Transverse colon (tissue), 4 donors: ENCODE results near the gene CCDC112. TPM values are rescaled to one million over a fixed set of nuclear protein-coding genes. Genes with fewer than 3 reads are reported as not detected.
A peak's percentile ranks its signal among the peaks of the same experiment; 100 is the strongest.

Source experiments
- DNase-seq: peaks from one replicate; pipeline ENCODE4 v3.0.0-alpha.2; 2019
- H3K27ac ChIP-seq, 4 donors: fragments of 200-600 bp; sonication (generic); 2 replicates each; pipeline ENCODE4 v1.5.1; 2016 to 2018; ENCODE audit warnings: inconsistent platforms in 4 of 4
- H3K27me3 ChIP-seq: fragments of 200-600 bp; sonication (generic); 2 replicates; pipeline ENCODE4 v1.5.1; 2017; ENCODE audit warnings: inconsistent platforms
- H3K36me3 ChIP-seq, 4 donors: fragments of 200-600 bp; sonication (generic); 2 replicates each; pipeline ENCODE4 v1.5.1; 2017 to 2019; ENCODE audit warnings: inconsistent platforms in 4 of 4
- H3K4me1 ChIP-seq, 4 donors: fragments of 200-600 bp; sonication (generic); 2 replicates each; pipeline ENCODE4 v1.5.1; 2017 to 2020; ENCODE audit warnings: inconsistent platforms in 4 of 4
- H3K4me3 ChIP-seq, 4 donors: fragments of 200-600 bp; sonication (generic); 1 replicate in 1 of 4; 2 replicates in 3 of 4; pipeline versions ENCODE4 v1.5.1 to v1.6.1; 2017 to 2019; ENCODE audit warnings: inconsistent platforms in 4 of 4
- H3K9me3 ChIP-seq, 2 donors: fragments of 200-600 bp; sonication (generic); 2 replicates each; pipeline ENCODE4 v1.5.1; 2017 to 2019; ENCODE audit warnings: inconsistent platforms in 2 of 2
- CTCF ChIP-seq, 5 experiments: fragments of 200-600 bp in 3 of 5; fragments of 450-650 bp in 2 of 5; sonication (generic) in 3 of 5; IDR thresholded peaks; 1 replicate in 2 of 5; 2 replicates in 3 of 5; pipeline ENCODE4 v1.5.1; 2016 to 2017; ENCODE audit warnings: antibody characterized with exemption in 5 of 5, inconsistent platforms in 3 of 5, mild to moderate bottlenecking in 2 of 5, moderate library complexity in 1 of 5
- EP300 ChIP-seq: sonication (generic); formaldehyde crosslinking; IDR thresholded peaks from one replicate; pipeline ENCODE4 v1.6.1; 2017; ENCODE audit warnings: antibody characterized with exemption, low read depth
- POLR2A ChIP-seq: fragments of 450-650 bp; IDR thresholded peaks from one replicate; pipeline ENCODE4 v1.6.1; 2016; ENCODE audit warnings: antibody characterized with exemption, mild to moderate bottlenecking, moderate library complexity
- POLR2AphosphoS5 ChIP-seq, 3 donors: sonication (generic); formaldehyde crosslinking; IDR thresholded peaks; one replicate each; pipeline ENCODE4 v1.6.1; 2016; ENCODE audit warnings: antibody characterized with exemption in 3 of 3
- WGBS, 2 donors: methylation state at CpG; one replicate each; pipeline ENCODE4 v1.1.5; 2018; ENCODE audit warnings: low coverage in 1 of 2; 5-methylcytosine and 5-hydroxymethylcytosine counted together
- in situ Hi-C, 4 donors: fragments of 200-750 bp; cut with MboI; loops; one replicate each; pipeline versions ENCODE4 v1.15.0 to v1.15.1; 2017; ENCODE audit warnings: low sequenced_read_pairs in 3 of 4, low pct_ligation_motif_present in 1 of 4, low pct_unique_long_range_greater_than_20kb in 1 of 4
- intact Hi-C: fragments of 100-400 bp; cut with DNase I; formaldehyde crosslinking; loops from one replicate; pipeline ENCODE4 v1.15.1; 2023; ENCODE audit warnings: low total_unique reads
- total RNA-seq, 4 donors: library from RNA; depleted of rRNA; stranded (reverse); fragments of >200 nt; gene quantifications; one replicate each; pipeline ENCODE4 v1.1.0, GENCODE V29; 2016

CCDC112 gene
- total RNA-seq = 10 to 100 TPM; 15.7 to 22.4 (median 20.5) TPM

GRCh38 chr5:115296124-115297022 lies at the start of gene CCDC112:
Gene CCDC112, minus strand, starts transcription at chr5:115296654. Its CDS starts 111 bp downstream, at chr5:115296543.
- WGBS, 2 donors = 1% methylated on average over 40 of the region's 86 CpGs; no CpG with 5 or more reads in 1 of the 2 donors
- Histone ChIP-seq H3K4me1 (peaks cover 0 to 20% (median 15%) of the 10 kb centered on the region in 4 donors), H3K27ac (peak within 1 kb of the TSS; percentile 84 to 92 (median 86)), H3K36me3 (no peaks in the 10 kb centered on the region), H3K27me3 (no peaks in the 10 kb centered on the region), H3K9me3 (peaks cover 0 to 4% of the 10 kb centered on the region in 2 donors), H3K4me3 (peak within 1 kb of the TSS; percentile 69 to 88 (median 76))
- TF ChIP-seq EP300 = no peak
- TF ChIP-seq POLR2A = peak; percentile 81
- TF ChIP-seq POLR2AphosphoS5 (IDR thresholded peaks at IDR 0.05) = peak; percentile 66 to 89 (median 70)
- intact Hi-C loops (no loop called here), in situ Hi-C loops (no loop called here)
- peak; percentile 90 for DNase-seq

GRCh38 chr5:115345344-115345743 lies 48.9 kb upstream of the CCDC112 start:
- no peaks in the 10 kb centered on the region for H3K36me3 ChIP-seq
- H3K27me3 ChIP-seq = no peaks in the 10 kb centered on the region
- no peaks in the 10 kb centered on the region for H3K9me3 ChIP-seq
- TF ChIP-seq EP300 (no peak), POLR2AphosphoS5 (IDR thresholded peaks at IDR 0.05) (no peak)
- no peak overlapping the region for H3K27ac ChIP-seq
- intact Hi-C loops = no loop called here
- in situ Hi-C loops = no loop called here
- H3K4me1 ChIP-seq = peaks cover 0 to 21% (median 13%) of the 10 kb centered on the region in 4 donors
- no peak overlapping the region for H3K4me3 ChIP-seq
- no peak for DNase-seq

- intact Hi-C loops (loop anchor here (5.0 kb wide), 1 partner anchor 898 kb away; no protein-coding TSS in a partner anchor), in situ Hi-C loops (no loop called here)
- Histone ChIP-seq H3K27ac (no peak overlapping the region), H3K27me3 (no peaks in the 10 kb centered on the region), H3K9me3 (no peaks in the 10 kb centered on the region), H3K4me1 (peaks cover 0 to 11% (median 6%) of the 10 kb centered on the region in 4 donors), H3K36me3 (no peaks in the 10 kb centered on the region), H3K4me3 (no peak overlapping the region)
- no peak for DNase-seq
- WGBS, 2 donors = 52 to 53% methylated on average over 1 of the region's 1 CpG
- TF ChIP-seq POLR2A (no peak), EP300 (no peak), CTCF (IDR thresholded peaks at IDR 0.05) (no peak), POLR2AphosphoS5 (IDR thresholded peaks at IDR 0.05) (no peak)
These were observed 47.4 kb upstream of the CCDC112 start for GRCh38 chr5:115343855-115344254.

GRCh38 chr5:115342590-115343377 lies 46.3 kb upstream of the CCDC112 start:
- in situ Hi-C loops (no loop called here), intact Hi-C loops (loop anchor here (5.0 kb wide), 1 partner anchor 900 kb away; no protein-coding TSS in a partner anchor)
- 83 to 90% methylated on average over 5 to 6 of the region's 6 CpGs for WGBS, 2 donors
- Histone ChIP-seq H3K9me3 (no peaks in the 10 kb centered on the region), H3K27me3 (no peaks in the 10 kb centered on the region), H3K36me3 (no peaks in the 10 kb centered on the region), H3K4me1 (peaks cover 0 to under 1% (median 0%) of the 10 kb centered on the region in 4 donors), H3K4me3 (no peak overlapping the region), H3K27ac (no peak overlapping the region)
- no peak for DNase-seq
- TF ChIP-seq POLR2A = no peak
- no peak for TF ChIP-seq CTCF (IDR thresholded peaks at IDR 0.05)
- no peak for TF ChIP-seq POLR2AphosphoS5 (IDR thresholded peaks at IDR 0.05)
- no peak for TF ChIP-seq EP300
